NCI-H69 (cell line): ENCODE results near the gene TMEM208.

Experiments used
- DNase-seq: peaks from one replicate; lab custom pipeline; 2025; lab: John Stamatoyannopoulos, UW

Gene TMEM208

DNA sequence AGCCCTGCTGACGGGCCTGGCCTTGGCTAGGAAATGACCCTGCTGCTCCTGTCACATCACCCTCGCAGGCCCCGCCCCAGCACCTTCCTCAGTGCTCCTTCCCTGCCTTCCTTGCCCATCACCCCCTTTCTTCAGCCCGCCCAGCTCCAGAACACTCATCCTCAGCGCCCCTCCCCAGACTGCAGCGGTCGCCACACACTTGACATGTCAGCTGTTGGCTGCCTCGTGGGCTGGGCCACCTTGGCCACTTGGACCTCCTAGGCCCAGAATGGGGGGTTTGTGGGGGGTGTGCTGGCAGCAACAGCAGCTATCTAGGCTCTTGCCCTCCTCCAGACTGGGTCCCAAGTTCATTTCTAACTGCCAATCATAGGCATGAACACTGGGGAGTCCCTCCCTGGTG lies 17.4 kb upstream of the TMEM208 start:
- no peak for DNase-seq

DNA sequence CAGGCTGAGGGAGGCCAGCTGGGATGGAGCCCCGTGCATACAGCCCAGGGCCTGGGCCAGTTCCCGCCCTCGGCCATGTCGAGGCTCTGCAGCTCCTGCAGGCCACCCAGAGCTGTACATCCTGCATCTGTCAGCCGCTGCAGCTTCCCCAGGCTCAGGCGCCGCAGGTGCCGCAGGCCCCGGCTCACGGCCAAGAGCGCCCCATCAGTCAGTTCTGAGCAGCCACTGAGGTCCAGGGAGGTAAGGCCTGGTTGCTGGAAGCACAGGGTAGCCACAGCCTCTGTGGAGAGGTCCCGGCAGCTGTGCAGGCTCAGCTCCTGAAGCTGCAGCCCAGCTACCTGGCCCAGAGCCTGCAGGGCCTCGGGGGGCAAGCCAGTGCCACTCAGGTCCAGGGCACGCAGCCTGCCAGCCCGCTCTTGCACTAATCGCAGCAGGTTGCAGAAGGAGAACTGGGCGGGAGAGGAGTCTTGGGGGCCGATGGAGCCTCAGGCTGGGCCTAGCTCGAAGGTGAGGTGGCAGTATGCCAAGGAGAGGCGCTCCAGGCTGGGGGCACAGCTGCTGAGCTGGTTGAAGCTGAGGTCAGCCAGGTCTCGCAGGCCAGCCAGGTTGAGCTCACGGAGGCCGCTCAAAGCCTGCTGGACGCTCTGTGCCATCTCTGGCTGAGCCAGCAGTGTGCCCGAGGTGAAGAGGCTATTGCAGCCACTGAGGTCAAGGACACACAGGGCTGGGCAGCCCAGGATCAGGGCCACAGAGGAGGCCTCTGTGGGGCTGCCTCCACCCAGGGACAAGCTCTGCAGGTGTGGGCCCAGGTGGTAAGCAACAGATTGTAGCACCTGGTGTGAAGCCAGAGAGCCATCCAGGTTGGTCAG lies 16.6 kb upstream of the TMEM208 start:
- no peak for DNase-seq

DNA sequence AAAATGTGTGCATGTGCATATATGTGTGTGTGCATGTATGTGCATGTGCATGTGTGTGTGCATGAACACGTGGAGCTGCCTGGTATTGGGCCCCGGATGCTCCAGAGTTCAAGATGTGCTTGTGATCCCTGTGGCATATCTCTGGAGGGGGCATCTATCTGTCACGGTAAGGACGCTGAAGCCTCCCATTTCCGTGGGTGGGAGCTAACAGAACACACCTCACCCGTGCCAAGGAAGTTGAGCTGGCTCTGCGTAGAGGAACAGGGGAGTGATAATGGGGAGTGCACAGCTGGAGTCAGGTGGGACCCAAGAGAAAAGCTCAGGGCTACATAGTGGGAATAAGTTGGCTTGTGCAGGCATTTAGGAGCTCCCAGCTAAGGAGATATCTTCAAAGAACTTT lies 15.3 kb upstream of the TMEM208 start:
- no peak for DNase-seq

DNA sequence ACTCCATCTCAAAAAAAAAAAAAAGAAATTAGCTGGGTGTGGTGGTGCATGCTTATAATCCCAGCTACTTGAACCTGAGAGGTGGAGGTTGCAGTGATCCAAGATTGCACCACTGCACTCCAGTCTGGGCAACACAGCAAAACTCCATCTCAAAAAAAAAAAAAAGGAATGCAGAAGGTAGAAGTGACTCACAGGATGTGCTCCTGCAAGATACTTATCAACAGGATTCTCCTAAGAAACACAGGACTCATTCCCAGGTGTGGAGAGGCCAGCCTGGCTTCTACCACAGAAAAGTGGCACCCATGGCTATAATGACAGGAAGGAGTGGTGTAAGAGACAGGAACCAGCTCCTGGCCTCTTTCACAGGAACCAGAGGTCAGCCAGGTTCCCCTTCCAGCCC lies 14.2 kb upstream of the TMEM208 start:
- DNase-seq: no peak

DNA sequence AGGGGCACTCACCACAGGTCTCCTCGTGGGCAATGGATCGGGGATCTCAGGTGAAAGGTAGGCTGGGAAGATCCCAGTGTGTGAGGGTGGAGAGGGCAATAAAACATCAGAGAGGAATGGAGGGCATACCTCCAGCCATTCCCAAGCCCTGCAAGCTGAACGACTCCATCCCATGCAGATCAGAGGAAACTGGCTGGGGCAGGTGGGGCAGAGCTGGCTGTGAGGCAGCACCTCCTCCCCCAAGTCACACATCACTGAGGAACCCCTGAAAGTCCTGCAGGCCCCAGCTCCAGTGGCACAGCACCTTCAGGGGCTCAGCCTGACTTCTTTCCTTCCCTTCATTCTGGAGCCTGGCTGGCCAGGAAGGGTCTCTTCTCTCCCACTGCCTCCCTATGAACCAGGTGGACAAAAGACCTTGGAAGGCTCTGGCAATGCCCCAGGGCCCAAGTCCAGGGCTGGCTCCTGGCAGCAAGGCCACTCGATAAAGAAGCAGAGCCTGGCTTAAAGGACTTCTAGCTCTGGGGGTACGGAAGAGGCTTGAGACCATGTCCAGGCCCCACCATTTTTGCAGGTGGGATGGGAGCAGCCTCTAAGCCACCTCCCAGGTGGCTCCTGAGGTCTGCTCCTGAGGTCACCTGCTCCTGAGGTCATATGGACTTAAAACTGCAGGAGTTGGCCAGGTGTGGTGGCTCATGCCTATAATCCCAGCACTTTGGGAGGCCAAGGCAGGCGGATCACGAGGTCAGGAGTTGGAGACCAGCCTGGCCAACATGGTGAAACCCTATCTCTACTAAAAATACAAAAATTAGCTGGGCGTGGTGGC lies 13.5 kb upstream of the TMEM208 start:
- DNase-seq: no peak

DNA sequence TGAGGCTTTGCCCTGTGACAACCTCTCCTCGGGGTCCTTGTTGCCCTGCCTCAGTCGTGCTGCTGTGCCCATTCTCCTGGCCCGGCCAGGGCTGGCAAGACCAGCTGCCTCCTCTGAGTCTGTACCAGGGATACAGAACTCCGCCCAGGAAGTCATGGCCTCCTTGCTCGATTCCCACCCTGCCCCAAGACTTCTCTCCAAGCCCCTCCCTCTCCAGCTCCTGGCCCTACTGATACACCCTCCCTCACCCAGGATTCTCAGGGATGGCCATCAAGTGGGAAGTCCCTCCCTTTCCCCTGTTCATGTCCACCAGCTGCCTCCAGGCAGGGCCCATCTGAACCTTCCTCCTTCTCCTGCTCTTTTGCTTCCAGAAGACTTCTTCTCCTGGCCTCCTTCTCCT lies 11.2 kb upstream of the TMEM208 start:
- no peak for DNase-seq

DNA sequence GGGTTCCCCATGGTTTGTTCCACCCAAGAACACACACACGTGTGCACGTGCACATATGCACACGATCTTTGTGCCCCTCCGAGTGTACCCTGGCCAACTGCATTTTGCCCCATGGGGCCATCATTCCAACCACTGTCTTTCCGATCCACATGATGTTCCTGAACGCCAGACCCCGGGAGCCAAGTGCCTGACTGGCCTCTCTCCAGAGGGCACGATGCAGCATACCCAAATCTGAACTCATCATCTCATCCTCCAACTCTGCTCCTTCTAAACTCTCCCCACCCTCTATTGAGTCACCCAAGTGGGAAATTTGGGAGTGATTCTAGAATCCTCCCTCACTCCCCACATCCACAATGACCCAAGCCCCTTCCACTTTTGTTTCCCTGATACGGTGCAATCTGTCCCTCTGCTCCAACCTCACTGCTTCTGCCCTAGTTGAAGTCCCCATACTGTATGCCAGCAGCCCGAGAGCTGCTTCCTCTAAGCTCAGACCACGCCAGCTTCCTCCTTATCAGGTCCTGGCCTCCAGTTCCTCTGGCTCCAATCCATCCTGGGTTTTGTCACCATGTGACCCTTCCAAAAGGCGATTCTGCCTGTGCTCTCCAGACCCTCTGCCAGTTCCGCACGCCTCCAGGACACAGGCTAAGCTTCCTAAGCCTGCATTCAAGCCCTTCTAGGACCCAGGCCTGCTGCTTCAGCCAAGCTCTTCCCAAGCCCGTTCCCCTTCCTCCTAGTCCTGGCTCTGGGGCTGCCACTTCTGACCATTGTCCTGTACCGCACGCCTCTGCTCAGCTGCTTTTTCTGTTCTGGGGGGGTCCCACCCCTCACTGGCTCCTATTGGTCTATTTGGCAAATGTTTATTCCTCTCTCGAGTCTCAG lies 10.1 kb upstream of the TMEM208 start:
- DNase-seq: no peak

DNA sequence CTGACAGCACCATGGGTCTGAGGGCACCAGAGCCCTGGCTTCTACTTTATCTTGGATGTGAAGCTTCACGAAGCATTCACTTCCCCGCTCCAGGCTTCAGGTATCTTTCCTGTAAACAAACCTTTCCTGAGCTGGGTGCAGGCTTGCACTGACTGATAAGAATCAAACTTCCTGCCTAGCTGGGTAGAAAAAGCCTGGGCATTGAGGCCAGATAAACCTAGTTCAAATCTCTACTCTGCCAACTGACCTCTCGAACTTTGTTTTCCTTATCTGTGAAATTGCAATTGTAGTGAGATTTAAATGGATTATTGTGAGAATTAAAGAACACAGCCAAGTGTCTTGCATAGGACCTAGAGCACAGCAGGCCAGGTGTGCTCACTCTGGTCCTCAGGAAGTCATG lies 2.9 kb upstream of the TMEM208 start:
- no peak for DNase-seq

DNA sequence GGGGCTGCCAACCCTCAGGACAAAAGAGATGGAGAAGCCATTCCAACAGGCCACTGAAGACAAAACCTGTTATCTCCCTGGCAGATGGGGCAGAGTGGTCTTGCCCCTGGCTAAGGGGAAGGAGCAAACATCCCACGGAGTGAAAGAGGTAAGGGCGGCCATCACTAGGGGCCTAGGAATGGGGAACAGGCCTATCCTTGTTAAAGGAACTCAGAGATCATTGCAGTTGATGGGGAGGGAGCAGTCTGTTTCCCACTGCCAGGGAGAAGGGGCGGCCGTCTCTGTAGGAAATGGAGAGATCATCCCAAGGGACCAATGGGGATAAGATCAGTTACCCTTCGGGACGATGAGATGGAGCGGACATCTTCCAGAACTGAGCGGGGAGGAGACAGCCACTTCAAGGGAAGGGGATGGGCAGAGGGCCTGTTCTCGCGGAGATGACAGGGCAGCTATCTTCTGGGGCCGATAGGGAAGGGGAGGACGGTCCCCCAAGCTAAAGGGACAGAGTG lies 581 bp upstream of the TMEM208 start:
- no peak for DNase-seq

DNA sequence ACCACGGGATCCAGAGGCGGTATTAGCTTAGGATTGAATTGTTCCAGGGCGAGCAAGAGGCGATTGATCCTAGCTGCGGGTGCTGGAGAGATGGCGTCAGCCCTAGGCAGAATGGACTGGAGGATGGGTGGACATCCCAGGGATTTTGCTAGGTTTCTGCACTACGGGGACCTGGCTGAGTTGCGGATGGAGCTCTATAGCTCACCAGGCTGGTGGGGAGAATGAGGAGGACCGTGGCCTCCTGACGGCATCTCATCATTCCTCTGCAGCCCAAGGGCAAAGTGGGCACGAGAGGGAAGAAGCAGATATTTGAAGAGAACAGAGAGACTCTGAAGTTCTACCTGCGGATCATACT lies 614 bp downstream of the TMEM208 start:
- no peak for DNase-seq

DNA sequence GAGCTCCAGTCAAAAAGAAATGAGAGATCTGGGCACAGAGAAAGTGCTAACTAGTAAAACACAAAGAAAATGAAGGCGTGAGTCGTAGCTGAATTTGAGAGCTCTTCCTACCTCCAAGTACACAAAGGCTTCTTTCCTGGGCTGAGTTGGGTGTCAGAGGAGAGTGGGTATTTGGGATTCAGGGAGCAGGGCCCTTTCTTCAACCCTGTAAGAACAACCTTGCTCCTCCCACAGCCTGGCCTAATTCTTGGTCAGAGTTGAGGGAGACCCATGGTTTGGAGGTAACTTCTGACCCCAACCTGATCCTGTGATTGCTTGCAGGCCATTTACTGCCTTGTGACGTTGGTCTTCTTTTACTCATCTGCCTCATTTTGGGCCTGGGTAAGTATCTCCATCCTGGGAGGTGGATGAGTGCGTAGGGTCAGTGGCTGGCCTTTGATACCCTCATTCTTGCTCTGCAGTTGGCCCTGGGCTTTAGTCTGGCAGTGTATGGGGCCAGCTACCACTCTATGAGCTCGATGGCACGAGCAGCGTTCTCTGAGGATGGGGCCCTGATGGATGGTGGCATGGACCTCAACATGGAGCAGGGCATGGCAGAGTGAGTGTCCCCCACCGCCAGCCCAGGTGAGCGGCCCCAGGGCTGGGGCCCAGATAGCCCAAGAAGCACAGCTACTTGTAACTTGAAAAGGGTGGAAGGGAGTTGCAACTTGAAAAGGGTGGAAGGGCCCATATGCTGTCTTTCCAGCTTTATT lies 1.3 kb downstream of the TMEM208 start:
- no peak for DNase-seq

DNA sequence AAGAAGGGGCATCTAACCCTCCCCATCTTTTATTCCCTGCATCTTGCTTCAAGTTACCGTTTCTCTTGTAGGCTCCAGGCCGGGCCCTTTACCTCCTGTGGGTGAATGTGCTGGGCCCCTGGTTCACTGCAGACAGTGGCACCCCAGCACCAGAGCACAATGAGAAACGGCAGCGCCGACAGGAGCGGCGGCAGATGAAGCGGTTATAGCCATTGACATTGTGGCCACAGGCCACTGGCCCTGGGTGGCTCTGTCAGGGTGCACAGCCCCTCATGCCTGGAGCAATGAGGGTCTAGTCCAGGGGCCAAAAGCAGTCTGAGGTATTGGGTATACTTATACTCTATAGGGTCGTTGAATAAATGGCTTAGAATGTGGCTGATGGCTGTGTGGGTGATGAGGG lies 2.0 kb downstream of the TMEM208 start:
- DNase-seq: no peak

DNA sequence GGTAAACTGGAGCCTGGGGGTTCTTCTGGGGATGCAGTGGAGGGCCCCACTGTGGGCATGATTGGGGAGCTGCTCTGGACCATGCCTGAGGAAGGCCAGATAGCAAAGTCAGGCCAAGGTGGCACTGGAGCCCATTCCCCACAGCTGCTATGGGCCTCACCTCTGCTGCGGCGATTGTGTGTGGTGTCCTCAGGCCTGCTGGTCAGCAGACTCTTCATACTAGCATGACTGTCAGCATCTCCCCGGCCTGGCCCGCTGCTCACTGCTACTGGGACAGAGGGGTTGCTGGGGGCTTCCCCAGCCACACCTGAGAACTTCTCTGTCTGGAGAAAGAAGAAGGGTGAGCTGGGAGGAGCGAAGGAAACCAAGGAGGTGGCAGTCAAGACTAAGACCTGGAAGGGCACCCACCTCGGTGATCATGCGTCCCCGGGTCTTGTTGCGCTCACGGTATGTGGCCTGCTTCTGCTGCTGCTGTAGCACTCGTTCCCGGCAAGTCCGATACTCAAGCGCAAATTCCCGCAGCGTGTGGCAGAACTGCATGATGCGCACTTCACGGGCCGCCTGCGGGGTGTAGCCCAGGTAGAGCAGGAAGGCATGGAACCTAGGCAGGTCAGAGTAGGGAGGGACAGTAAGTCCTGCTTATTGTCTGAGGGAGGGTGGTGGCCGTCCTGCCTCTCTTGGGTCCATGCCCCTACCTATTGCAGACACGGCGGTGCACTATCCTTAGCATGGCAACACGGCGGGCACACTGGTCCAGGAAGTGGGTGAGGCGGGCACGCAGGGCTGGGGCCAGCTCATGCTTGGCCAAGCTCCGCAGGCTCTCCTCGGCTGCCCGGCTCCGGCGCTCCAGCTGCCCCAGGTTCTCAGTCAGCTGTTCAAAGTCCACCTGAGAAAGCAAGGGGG lies 3.2 kb downstream of the TMEM208 start:
- no peak for DNase-seq

DNA sequence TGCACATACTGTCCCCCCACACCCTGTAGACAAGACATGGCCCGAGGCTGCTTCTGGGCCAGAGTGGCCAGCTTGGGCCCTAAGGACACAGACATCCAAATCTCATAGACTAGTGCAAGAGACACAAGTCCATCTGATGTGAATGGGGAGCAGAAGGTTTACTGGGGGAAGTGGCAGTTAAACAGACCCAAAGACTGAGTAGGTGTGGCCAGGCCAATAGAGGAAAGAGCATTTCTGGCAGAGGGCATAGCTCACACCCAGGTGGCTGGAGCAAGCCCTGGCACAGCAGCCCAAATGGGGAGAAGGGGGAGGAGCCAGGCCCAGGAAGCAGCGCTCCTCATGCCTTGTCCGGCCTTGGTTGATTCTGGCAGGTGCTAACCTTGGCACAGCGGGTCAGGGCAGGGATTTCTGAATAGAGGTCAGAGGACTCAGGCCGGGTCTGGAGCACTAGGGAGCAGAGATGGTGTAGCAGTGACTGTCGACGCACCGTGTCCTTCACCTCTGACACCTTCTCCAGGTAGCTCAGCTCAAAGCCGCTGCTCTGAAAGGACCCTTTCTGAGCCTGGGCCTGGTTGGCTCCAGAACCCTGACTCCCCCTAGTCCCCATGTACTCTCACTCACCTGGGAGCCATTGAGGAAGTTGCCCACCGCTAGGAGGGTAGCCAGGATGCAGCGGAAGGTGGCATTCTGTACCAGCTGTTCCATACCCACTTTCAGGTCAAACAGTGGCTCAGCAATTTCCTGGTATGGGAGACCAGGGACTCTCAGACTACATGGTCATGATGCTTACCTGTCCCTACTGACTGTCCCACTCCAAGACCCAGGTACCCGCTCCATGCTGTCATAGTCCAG lies 4.1 kb downstream of the TMEM208 start:
- no peak for DNase-seq

DNA sequence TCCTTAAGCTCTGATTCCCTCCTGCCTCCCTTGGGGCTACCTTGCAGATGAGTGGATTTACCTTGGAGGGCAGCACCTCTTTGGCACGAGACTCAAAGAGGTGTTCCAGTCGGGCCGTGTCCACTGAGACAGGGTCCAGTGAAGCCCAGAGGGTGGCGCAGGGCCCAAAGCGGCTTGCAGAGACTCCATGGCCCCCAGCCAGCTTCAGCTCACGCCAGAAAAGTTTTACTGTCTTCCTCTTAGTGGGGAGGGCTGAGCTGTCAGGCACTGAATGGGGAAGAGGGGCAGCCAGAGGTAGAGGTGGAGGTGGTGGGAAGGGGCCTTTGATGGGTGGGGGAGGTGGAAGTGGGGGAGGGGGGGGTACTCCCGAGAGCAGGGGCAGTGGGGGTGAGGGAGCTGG lies 6.7 kb downstream of the TMEM208 start:
- DNase-seq: no peak

DNA sequence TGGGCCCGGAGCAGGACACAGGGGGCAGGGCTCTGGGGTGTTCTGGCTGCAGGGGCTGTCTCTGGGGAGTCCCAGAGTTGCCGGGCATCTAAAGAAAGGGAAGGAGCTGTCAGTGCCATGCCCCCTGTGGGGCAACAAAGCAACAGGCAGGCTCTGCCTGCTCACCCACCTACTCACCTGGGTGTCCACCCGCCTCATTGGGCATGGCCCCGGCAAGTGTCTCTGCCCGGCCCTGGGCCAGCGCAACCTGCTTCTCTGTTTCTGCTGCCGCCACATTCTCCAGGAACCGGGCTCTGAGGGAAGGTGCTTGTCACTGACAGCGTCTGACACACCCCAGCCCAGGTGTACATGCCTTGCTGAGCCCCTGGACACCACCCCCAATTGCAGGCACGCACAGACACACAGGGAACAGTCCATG lies 7.3 kb downstream of the TMEM208 start:
- DNase-seq: no peak

DNA sequence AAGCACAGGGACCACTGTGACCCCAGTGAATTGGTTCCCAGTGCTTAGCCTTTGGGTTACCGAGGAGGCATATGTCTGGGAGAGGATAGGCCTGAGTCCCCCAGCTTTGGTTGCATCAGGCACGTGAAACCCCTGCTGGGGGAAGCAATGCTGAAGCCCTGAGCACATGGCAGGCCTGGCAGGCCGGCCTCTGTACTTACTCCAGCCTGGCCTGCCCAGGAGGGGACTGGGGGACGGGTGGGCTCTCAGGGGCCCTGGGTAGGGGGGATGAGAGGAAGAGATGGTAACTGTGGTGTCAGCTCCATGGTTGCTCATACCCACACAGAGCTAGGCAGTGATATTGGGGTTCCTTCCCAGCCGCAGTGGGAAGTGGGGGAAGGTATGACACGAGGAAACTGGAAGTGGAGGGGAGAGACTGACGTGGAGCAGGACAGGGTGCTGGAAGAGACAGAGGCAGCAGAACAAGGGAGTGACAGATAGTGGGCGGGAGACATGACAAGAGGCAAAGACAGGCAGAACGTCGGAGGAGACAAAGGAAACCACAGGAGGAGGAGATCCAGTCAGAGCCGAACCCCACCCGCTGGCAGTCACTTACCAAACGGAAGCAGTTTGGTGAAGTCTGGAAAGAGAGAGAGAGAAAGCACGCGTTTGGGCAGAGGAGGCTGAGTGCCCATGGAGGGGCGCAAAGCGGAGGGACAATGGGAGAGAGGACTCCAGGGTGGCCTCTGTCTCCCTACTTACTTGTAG lies 9.1 kb downstream of the TMEM208 start:
- DNase-seq: no peak

DNA sequence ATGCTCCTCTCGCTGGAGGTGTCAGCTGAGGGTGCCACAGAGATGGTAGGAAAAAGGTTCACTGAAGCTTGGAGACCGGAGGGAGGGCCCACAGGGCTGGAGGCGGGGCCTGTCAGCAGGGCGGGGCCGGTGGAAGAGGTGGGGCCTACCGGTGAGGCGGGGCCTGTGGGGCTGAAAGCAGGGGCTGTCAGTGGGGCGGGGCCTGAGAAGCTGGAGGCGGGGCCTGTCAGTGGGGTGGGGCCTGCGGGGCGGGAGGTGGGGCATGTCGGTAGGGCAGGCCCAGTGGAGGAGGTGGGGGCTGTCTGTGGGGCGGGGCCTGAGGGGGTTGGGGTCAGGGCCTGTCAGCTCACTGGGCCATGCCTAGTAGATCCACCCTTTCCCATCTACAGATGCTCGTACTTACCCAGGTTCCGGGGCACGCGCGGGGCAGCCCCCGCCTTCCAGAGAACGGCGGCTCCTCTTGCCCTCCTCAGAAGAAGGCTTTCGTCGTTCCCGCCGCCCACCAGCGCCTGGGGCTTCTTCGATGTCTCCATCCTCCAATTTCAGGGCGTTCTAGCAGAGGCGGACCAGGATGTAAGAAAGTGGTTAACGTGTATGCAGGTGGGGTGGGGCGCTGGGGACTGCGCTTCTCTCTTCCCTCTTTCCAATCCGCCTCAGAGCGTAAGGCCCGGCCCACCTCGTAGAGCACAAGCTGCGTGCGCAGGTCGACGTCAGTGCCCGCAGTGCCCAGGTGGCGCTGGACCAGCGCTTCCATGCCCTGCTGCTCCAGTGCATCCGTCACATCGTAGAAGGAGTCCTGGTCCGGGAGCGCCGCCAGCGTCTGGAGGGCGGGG lies 9.8 kb downstream of the TMEM208 start:
- peak; percentile 53 for DNase-seq
